Esophagus squamous epithelium (tissue), 5 donors: ENCODE results near the gene KDM5C. TPM values are rescaled to one million over a fixed set of nuclear protein-coding genes. Genes with fewer than 3 reads are reported as not detected.
A peak's percentile ranks its signal among the peaks of the same experiment; 100 is the strongest.

Experiments
- DNase-seq: peaks from one replicate; lab custom pipeline; 2025; lab: John Stamatoyannopoulos, UW
- H3K27ac ChIP-seq, 4 donors: fragments of 200-600 bp; sonication (generic); one replicate each; pipeline ENCODE4 v1.5.1; 2016 to 2019; ENCODE audit warnings: mild to moderate bottlenecking in 1 of 4
- H3K27me3 ChIP-seq, 4 donors: fragments of 200-600 bp; sonication (generic); 1 replicate in 3 of 4; 2 replicates in 1 of 4; pipeline versions ENCODE4 v1.5.1 to v1.6.0; 2017 to 2021; ENCODE audit warnings: antibody characterized with exemption in 1 of 4
- H3K36me3 ChIP-seq, 3 donors: fragments of 200-600 bp; sonication (generic); one replicate each; pipeline ENCODE4 v1.5.1; 2016 to 2019
- H3K4me1 ChIP-seq, 3 donors: fragments of 200-600 bp; sonication (generic); one replicate each; pipeline ENCODE4 v1.5.1; 2017 to 2019
- H3K4me3 ChIP-seq, 4 donors: fragments of 200-600 bp; sonication (generic); 1 replicate in 3 of 4; 2 replicates in 1 of 4; pipeline ENCODE4 v1.5.1; 2016 to 2019; ENCODE audit warnings: mild to moderate bottlenecking in 2 of 4, moderate library complexity in 1 of 4
- H3K9me3 ChIP-seq, 3 donors: fragments of 200-600 bp; sonication (generic); one replicate each; pipeline ENCODE4 v1.5.1; 2016 to 2019
- POLR2A ChIP-seq, 4 donors: fragments of 450-650 bp; IDR thresholded peaks; one replicate each; pipeline ENCODE4 v1.6.1; 2017; ENCODE audit warnings: antibody characterized with exemption in 4 of 4, mild to moderate bottlenecking in 4 of 4, moderate library complexity in 3 of 4
- WGBS, 2 donors: methylation state at CpG; one replicate each; pipeline ENCODE4 v1.1.5; 2018; 5-methylcytosine and 5-hydroxymethylcytosine counted together
- intact Hi-C: fragments of 100-400 bp; cut with DNase I; formaldehyde crosslinking; loops from one replicate; pipeline ENCODE4 v1.15.0; 2022
- total RNA-seq, 4 donors: library from RNA; depleted of rRNA; stranded (reverse); fragments of >200 nt; gene quantifications; one replicate each; pipeline ENCODE4 v1.1.0, GENCODE V29; 2016
- TF ChIP-seq, protein P1 (sequence below), 6 experiments: fragments of 450-650 bp in 4 of 6; fragments of 200-600 bp in 2 of 6; sonication (generic) in 2 of 6; IDR thresholded peaks; one replicate each; pipeline ENCODE4 v1.5.1; 2016 to 2019; ENCODE audit warnings: antibody characterized with exemption in 6 of 6, mild to moderate bottlenecking in 4 of 6, moderate library complexity in 4 of 6
- donor health status: DM: yes; HTN: yes; CAD: no.

Gene KDM5C
- total RNA-seq, result 100 to 1,000 TPM in 1 of 4 donors, 10 to 100 TPM in 3; 74.2 to 108 (median 80.2) TPM

DNA sequence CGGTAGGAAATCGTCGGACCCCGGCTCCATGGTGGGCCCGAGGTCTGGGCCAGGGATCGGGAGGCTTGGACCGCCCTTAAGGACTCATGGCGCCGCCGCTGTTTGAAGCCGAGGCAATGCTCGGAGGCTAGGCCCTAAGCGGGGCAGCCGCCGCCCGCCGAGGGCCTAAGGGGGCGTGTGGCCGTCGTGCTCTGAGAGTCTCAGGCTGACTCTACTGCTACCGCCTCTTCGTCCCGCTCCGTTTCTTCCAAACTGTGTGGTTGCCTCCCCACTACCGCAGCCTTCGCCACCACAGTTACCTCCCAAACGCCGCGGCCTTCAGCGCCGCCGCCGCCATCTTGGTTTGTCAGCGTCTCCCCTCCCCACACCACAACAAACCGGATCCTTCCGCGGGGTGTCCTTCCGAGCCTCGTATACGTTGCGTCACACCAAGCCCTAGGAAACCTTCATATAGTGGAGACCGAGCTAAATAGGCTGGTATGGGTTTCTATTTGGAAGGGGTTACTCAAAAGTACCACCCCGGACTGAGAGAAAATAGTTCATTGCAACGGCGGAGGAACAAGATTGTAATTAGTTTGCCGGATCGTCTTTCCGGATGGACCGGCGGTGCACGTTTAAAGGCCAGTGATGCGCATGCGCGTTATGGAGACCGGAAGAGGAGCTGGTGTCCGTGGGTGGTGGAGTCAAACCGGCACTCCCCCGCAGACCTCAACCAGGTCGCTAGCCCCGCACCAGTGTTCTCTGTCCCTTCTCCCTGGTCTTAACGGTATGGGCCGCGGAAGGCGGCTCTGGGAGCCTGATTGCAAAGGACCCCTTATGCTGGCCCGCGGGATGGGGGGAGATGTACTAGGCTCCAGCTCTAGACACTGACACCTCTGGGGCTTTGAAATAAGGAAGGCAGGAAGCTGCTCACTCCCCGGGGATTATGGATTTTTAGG is at the start of gene KDM5C:
KDM5C (minus strand) TSS at position 348 of the 938 bp plus-strand sequence; CDS start at position 30, 318 bp downstream.
- TF ChIP-seq, protein P1, sequence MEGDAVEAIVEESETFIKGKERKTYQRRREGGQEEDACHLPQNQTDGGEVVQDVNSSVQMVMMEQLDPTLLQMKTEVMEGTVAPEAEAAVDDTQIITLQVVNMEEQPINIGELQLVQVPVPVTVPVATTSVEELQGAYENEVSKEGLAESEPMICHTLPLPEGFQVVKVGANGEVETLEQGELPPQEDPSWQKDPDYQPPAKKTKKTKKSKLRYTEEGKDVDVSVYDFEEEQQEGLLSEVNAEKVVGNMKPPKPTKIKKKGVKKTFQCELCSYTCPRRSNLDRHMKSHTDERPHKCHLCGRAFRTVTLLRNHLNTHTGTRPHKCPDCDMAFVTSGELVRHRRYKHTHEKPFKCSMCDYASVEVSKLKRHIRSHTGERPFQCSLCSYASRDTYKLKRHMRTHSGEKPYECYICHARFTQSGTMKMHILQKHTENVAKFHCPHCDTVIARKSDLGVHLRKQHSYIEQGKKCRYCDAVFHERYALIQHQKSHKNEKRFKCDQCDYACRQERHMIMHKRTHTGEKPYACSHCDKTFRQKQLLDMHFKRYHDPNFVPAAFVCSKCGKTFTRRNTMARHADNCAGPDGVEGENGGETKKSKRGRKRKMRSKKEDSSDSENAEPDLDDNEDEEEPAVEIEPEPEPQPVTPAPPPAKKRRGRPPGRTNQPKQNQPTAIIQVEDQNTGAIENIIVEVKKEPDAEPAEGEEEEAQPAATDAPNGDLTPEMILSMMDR (IDR thresholded peaks at IDR 0.05), result peak in 2 of 6 experiments; percentile 7 to 10
- TF ChIP-seq POLR2A (IDR thresholded peaks at IDR 0.05), result peak in 1 of 4 donors; percentile 70
- peak; percentile 70 for DNase-seq
- Histone ChIP-seq H3K4me1 (peaks cover 19 to 34% (median 21%) of the 10 kb centered on the region in 3 donors), H3K27me3 (no peaks in the 10 kb centered on the region), H3K36me3 (peaks cover 0 to 8% (median 7%) of the 10 kb centered on the region in 3 donors), H3K27ac (peak within 1 kb of the TSS; percentile 90 to 95 (median 91)), H3K4me3 (peak within 1 kb of the TSS; percentile 60 to 98 (median 78)), H3K9me3 (no peaks in the 10 kb centered on the region)
- 0% methylated on average over 2 of the region's 67 CpGs for WGBS, 2 donors
- intact Hi-C loops, result no loop called here

DNA sequence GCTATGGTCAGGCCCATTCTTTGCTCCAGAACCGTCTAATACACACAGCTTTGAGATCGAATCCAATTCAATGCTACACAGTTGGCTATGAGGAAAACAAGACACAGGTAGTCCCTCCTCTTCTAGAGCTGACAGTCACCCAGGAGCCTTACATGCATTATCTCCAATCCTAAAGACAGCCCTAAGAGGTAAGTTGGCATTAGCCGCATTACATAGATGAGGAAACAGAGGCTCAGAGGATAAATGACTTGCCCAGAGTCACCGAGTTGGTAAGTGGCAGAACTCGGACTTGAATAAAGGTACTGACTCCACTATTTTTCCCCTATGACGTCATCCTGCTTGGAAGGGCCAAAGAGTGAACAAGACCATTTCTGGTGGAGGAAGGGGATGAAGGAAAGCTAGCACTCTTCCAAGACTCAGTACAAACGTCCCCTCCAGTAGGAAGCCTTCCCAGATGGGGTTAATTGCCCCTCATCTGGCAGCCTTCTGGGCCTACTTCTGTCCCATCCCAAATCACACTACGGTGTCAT is 47.9 kb upstream of the KDM5C start:
- peaks cover 0 to 13% (median 4%) of the 10 kb centered on the region in 3 donors for H3K4me1 ChIP-seq
- no peak overlapping the region for H3K4me3 ChIP-seq
- TF ChIP-seq, protein P1 (IDR thresholded peaks at IDR 0.05), result no peak
- TF ChIP-seq POLR2A (IDR thresholded peaks at IDR 0.05), result no peak
- H3K27me3 ChIP-seq, result no peaks in the 10 kb centered on the region
- no peaks in the 10 kb centered on the region for H3K36me3 ChIP-seq
- H3K27ac ChIP-seq, result no peak overlapping the region
- WGBS, 2 donors, result 65 to 96% methylated on average over 4 to 7 of the region's 8 CpGs
- H3K9me3 ChIP-seq, result no peaks in the 10 kb centered on the region
- intact Hi-C loops, result no loop called here
- no peak for DNase-seq

GRCh38 chrX:53269536-53270107 is 44.6 kb upstream of the KDM5C start:
- TF ChIP-seq POLR2A (IDR thresholded peaks at IDR 0.05), result no peak
- TF ChIP-seq, protein P1 (IDR thresholded peaks at IDR 0.05), result no peak
- 76 to 94% methylated on average over 12 to 14 of the region's 14 CpGs for WGBS, 2 donors
- peaks cover 0 to 36% (median 27%) of the 10 kb centered on the region in 3 donors for H3K4me1 ChIP-seq
- no peak overlapping the region for H3K27ac ChIP-seq
- no peaks in the 10 kb centered on the region for H3K9me3 ChIP-seq
- DNase-seq, result no peak
- intact Hi-C loops, result no loop called here
- H3K36me3 ChIP-seq, result no peaks in the 10 kb centered on the region
- no peak overlapping the region for H3K4me3 ChIP-seq
- peaks cover 0 to 4% (median 0%) of the 10 kb centered on the region in 4 donors for H3K27me3 ChIP-seq

GRCh38 chrX:53268173-53268572 is 43.2 kb upstream of the KDM5C start:
- peaks cover 0 to 6% (median 0%) of the 10 kb centered on the region in 4 donors for H3K27me3 ChIP-seq

More at GRCh38 chrX:53268173-53268572, 43.2 kb upstream of the KDM5C start:
- Histone ChIP-seq H3K36me3 (no peaks in the 10 kb centered on the region), H3K27ac (peak overlapping the region in 2 of 4 donors; percentile 29 to 30), H3K4me1 (peaks cover 4 to 46% (median 27%) of the 10 kb centered on the region in 3 donors), H3K9me3 (no peaks in the 10 kb centered on the region), H3K4me3 (no peak overlapping the region)
- WGBS, 2 donors, result 43 to 49% methylated on average over 2 to 7 of the region's 7 CpGs
- TF ChIP-seq POLR2A (IDR thresholded peaks at IDR 0.05), result no peak
- TF ChIP-seq, protein P1 (IDR thresholded peaks at IDR 0.05), result no peak
- intact Hi-C loops, result no loop called here
- DNase-seq, result no peak
